H9 (cell line): ENCODE data around the gene CDH23. TPM values are rescaled to one million over a fixed set of nuclear protein-coding genes. Genes with fewer than 3 reads are reported as not detected.

ENCODE experiments used
- DNase-seq: peaks from one replicate; pipeline ENCODE4 v3.0.0-alpha.2; 2017
- H2AFZ ChIP-seq: one replicate; pipeline ENCODE4 v1.6.1; 2013; ENCODE audit warnings: mild to moderate bottlenecking, low read length, control low read depth, moderate library complexity
- H2AK5ac ChIP-seq: 2 replicates; pipeline ENCODE4 v1.6.1; 2013; ENCODE audit warnings: low read length, control low read depth, mixed read lengths; ENCODE audit not compliant: insufficient read length
- H2BK120ac ChIP-seq: one replicate; pipeline ENCODE4 v1.6.1; 2013; ENCODE audit warnings: low read depth, mild to moderate bottlenecking, low read length, control low read depth, inconsistent platforms; ENCODE audit not compliant: poor library complexity, severe bottlenecking
- H2BK12ac ChIP-seq: 2 replicates; pipeline ENCODE4 v1.6.1; 2013; ENCODE audit warnings: low read length, control low read depth, mixed read lengths, low read depth; ENCODE audit not compliant: insufficient read length
- H2BK15ac ChIP-seq: 2 replicates; pipeline ENCODE4 v1.6.1; 2013; ENCODE audit warnings: low read depth, low read length, control low read depth
- H2BK20ac ChIP-seq: one replicate; pipeline ENCODE4 v1.6.1; 2013; ENCODE audit warnings: low read depth, mild to moderate bottlenecking, low read length, control low read depth, inconsistent platforms; ENCODE audit not compliant: poor library complexity, severe bottlenecking
- H2BK5ac ChIP-seq: 2 replicates; pipeline ENCODE4 v1.6.1; 2013; ENCODE audit warnings: low read length, control low read depth, mixed read lengths; ENCODE audit not compliant: insufficient read length
- H3K14ac ChIP-seq: 2 replicates; pipeline ENCODE4 v1.6.1; 2013; ENCODE audit warnings: low read length, control low read depth; ENCODE audit not compliant: insufficient read depth
- H3K18ac ChIP-seq: 2 replicates; pipeline ENCODE4 v1.6.1; 2013; ENCODE audit warnings: low read depth, mild to moderate bottlenecking, mixed read lengths, low read length, control low read depth; ENCODE audit not compliant: insufficient read length
- H3K23ac ChIP-seq: 2 replicates; pipeline ENCODE4 v1.6.1; 2013; ENCODE audit warnings: low read length, control low read depth, mixed read lengths, low read depth; ENCODE audit not compliant: insufficient read length
- H3K23me2 ChIP-seq: 2 replicates; pipeline ENCODE4 v1.6.1; 2013; ENCODE audit warnings: low read depth, mild to moderate bottlenecking, mixed read lengths, low read length, control low read depth; ENCODE audit not compliant: insufficient read length, poor library complexity, severe bottlenecking
- H3K27ac ChIP-seq: 2 replicates; pipeline ENCODE4 v1.5.1; 2013; ENCODE audit warnings: low read length, control low read depth, mixed read lengths, low read depth; ENCODE audit not compliant: insufficient read length
- H3K27me3 ChIP-seq: 2 replicates; pipeline ENCODE4 v1.6.1; 2013; ENCODE audit warnings: low read length, control low read depth, inconsistent platforms; ENCODE audit not compliant: insufficient read depth
- H3K4ac ChIP-seq: 2 replicates; pipeline ENCODE4 v1.6.1; 2013; ENCODE audit warnings: low read depth, mild to moderate bottlenecking, control low read depth, inconsistent platforms, low read length, moderate library complexity
- H3K4me1 ChIP-seq: 2 replicates; pipeline ENCODE4 v1.6.1; 2013; ENCODE audit warnings: low read length, control low read depth, inconsistent platforms; ENCODE audit not compliant: insufficient read depth
- H3K4me2 ChIP-seq: 2 replicates; pipeline ENCODE4 v1.6.1; 2013; ENCODE audit warnings: low read length, control low read depth, mixed read lengths; ENCODE audit not compliant: insufficient read length, insufficient read depth
- H3K56ac ChIP-seq: 2 replicates; pipeline ENCODE4 v1.6.1; 2013; ENCODE audit warnings: low read depth, mild to moderate bottlenecking, mixed read lengths, low read length, control low read depth; ENCODE audit not compliant: insufficient read length
- H3K79me1 ChIP-seq: 2 replicates; pipeline ENCODE4 v1.6.1; 2013; ENCODE audit warnings: low read depth, mild to moderate bottlenecking, moderate library complexity, low read length, control low read depth, inconsistent platforms; ENCODE audit not compliant: insufficient read depth, poor library complexity, severe bottlenecking
- H3K79me2 ChIP-seq: 2 replicates; pipeline ENCODE4 v1.6.1; 2013; ENCODE audit warnings: low read length, control low read depth, inconsistent platforms; ENCODE audit not compliant: insufficient read depth
- H3K9ac ChIP-seq: 2 replicates; pipeline ENCODE4 v1.6.1; 2013; ENCODE audit warnings: low read length, control low read depth, mixed read lengths; ENCODE audit not compliant: insufficient read length; ENCODE audit errors: extremely low read depth
- H3K9me3 ChIP-seq: one replicate; pipeline ENCODE4 v1.6.1; 2013; ENCODE audit warnings: low read depth, low read length, inconsistent platforms; ENCODE audit not compliant: control insufficient read depth
- H3T11ph ChIP-seq: one replicate; pipeline ENCODE4 v1.6.1; 2013; ENCODE audit warnings: mild to moderate bottlenecking, low read length, control low read depth, inconsistent platforms
- H4K20me1 ChIP-seq: one replicate; pipeline ENCODE4 v1.6.1; 2013; ENCODE audit not compliant: control insufficient read depth, insufficient read length, insufficient read depth
- H4K5ac ChIP-seq: 2 replicates; pipeline ENCODE4 v1.6.1; 2013; ENCODE audit warnings: low read depth, mild to moderate bottlenecking, mixed read lengths, low read length, control low read depth; ENCODE audit not compliant: insufficient read length
- H4K8ac ChIP-seq: replicated peaks from 2 replicates; pipeline ENCODE4 v1.6.1; 2013; ENCODE audit warnings: low read length, control low read depth, mixed read lengths, low read depth; ENCODE audit not compliant: insufficient read length
- H4K91ac ChIP-seq: 2 replicates; pipeline ENCODE4 v1.6.1; 2013; ENCODE audit warnings: low read depth, mild to moderate bottlenecking, moderate library complexity, mixed read lengths, low read length, control low read depth; ENCODE audit not compliant: insufficient read length
- H3K27ac Mint-ChIP-seq, 3 experiments: 2 replicates in 2 of 3; 3 replicates in 1 of 3; pipeline ENCODE4 v1.8.0; 2020 to 2021; ENCODE audit warnings: mixed read lengths in 3 of 3, mild to moderate bottlenecking in 1 of 3, moderate library complexity in 1 of 3
- H3K27me3 Mint-ChIP-seq: 2 replicates; pipeline ENCODE4 v1.8.0; 2021; ENCODE audit warnings: low read depth, mild to moderate bottlenecking, moderate library complexity, mixed read lengths
- H3K36me3 Mint-ChIP-seq, 3 experiments: 2 replicates in 2 of 3; 3 replicates in 1 of 3; pipeline ENCODE4 v1.8.0; 2020 to 2021; ENCODE audit warnings: low read depth in 3 of 3, mixed read lengths in 3 of 3; ENCODE audit not compliant: insufficient read depth in 1 of 3
- H3K4me1 Mint-ChIP-seq, 2 experiments: 2 replicates each; pipeline ENCODE4 v1.8.0; 2020; ENCODE audit warnings: mixed read lengths in 2 of 2
- H3K4me3 Mint-ChIP-seq, 2 experiments: 2 replicates in 1 of 2; 3 replicates in 1 of 2; pipeline ENCODE4 v1.8.0; 2020 to 2021; ENCODE audit warnings: mild to moderate bottlenecking in 2 of 2, mixed read lengths in 2 of 2, moderate library complexity in 1 of 2
- H3K9me3 Mint-ChIP-seq, 2 experiments: 2 replicates in 1 of 2; 3 replicates in 1 of 2; pipeline ENCODE4 v1.8.0; 2020; ENCODE audit warnings: mild to moderate bottlenecking in 2 of 2, mixed read lengths in 2 of 2, moderate library complexity in 1 of 2
- WGBS: extraction: QIAGEN DNeasy Blood & Tissue Kit; methylation state at CpG from one replicate; pipeline ENCODE4 v1.1.7; 2013; ENCODE audit warnings: missing lambda C conversion rate, low lambda C conversion rate, mixed read lengths; ENCODE audit not compliant: insufficient read length; ENCODE audit errors: extremely low coverage; 5-methylcytosine and 5-hydroxymethylcytosine counted together
- total RNA-seq: library from RNA; stranded (reverse); gene quantifications from 2 replicates; pipeline ENCODE4 v1.2.1, GENCODE V29; 2021
- TF ChIP-seq, protein P1 (sequence below): fragments of 200-600 bp; sonication (generic); conservative IDR thresholded peaks from 3 replicates; pipeline ENCODE4 v1.8.0; 2021; ENCODE audit warnings: antibody characterized with exemption, mild to moderate bottlenecking

CDH23 gene
- total RNA-seq, 1 experiment from 2014 or later: 2.1 TPM

- Histone ChIP-seq H3K4me2 (no peak overlapping the region), H3K4me1 (no peaks in the 10 kb centered on the region; the same call in 1 of the 2 replicates), H4K8ac (no peak overlapping the region), H2BK120ac (no peak overlapping the region), H4K5ac (no peak overlapping the region), H3K4ac (no peak overlapping the region), H3K9me3 (no peaks in the 10 kb centered on the region), H2BK12ac (no peak overlapping the region), H3K18ac (no peak overlapping the region), H3K79me1 (no peaks in the 10 kb centered on the region), H2BK5ac (no peak overlapping the region), H2BK20ac (no peak overlapping the region), H4K20me1 (no peaks in the 10 kb centered on the region), H3K23me2 (no peaks in the 10 kb centered on the region), H3K27me3 (no peaks in the 10 kb centered on the region), H2AK5ac (no peak overlapping the region), H2AFZ (no peak overlapping the region), H3K23ac (no peak overlapping the region), H3T11ph (no peak overlapping the region), H3K9ac (no peak overlapping the region), H3K56ac (no peak overlapping the region), H2BK15ac (no peak overlapping the region), H3K14ac (no peak overlapping the region), H4K91ac (no peak overlapping the region), H3K27ac (no peak overlapping the region), H3K79me2 (no peaks in the 10 kb centered on the region)
- H3K9me3 Mint-ChIP-seq: no peaks in the 10 kb centered on the region; a peak in 1 of 5 replicates
- H3K36me3 Mint-ChIP-seq: no peaks in the 10 kb centered on the region; a peak in 1 of 7 replicates
- WGBS: no CpG with 5 or more reads among the region's 7 CpGs
- no peak overlapping the region for H3K27ac Mint-ChIP-seq
- DNase-seq: no peak
- no peak overlapping the region for H3K4me3 Mint-ChIP-seq
- H3K27me3 Mint-ChIP-seq: peaks cover 4% of the 10 kb centered on the region; the same call in 1 of the 2 replicates
- TF ChIP-seq, protein P1, sequence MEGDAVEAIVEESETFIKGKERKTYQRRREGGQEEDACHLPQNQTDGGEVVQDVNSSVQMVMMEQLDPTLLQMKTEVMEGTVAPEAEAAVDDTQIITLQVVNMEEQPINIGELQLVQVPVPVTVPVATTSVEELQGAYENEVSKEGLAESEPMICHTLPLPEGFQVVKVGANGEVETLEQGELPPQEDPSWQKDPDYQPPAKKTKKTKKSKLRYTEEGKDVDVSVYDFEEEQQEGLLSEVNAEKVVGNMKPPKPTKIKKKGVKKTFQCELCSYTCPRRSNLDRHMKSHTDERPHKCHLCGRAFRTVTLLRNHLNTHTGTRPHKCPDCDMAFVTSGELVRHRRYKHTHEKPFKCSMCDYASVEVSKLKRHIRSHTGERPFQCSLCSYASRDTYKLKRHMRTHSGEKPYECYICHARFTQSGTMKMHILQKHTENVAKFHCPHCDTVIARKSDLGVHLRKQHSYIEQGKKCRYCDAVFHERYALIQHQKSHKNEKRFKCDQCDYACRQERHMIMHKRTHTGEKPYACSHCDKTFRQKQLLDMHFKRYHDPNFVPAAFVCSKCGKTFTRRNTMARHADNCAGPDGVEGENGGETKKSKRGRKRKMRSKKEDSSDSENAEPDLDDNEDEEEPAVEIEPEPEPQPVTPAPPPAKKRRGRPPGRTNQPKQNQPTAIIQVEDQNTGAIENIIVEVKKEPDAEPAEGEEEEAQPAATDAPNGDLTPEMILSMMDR: no peak
- H3K4me1 Mint-ChIP-seq: peaks cover 12 to 34% of the 10 kb centered on the region in 2 experiments
Observed at GRCh38 chr10:71533936-71534335, 137.2 kb downstream of the CDH23 start.
